Tibial nerve (tissue), 3 donors: ENCODE data around the gene RTP5.

Source experiments
- CTCF ChIP-seq, 5 experiments: fragments of 200-600 bp in 3 of 5; fragments of 450-650 bp in 2 of 5; sonication (generic) in 3 of 5; IDR thresholded peaks; one replicate each; pipeline ENCODE4 v1.5.1; 2016 to 2019; ENCODE audit warnings: antibody characterized with exemption in 5 of 5, mild to moderate bottlenecking in 3 of 5, moderate library complexity in 2 of 5
- POLR2A ChIP-seq, 2 donors: fragments of 450-650 bp; IDR thresholded peaks; one replicate each; pipeline ENCODE4 v1.6.1; 2017; ENCODE audit warnings: antibody characterized with exemption in 2 of 2, mild to moderate bottlenecking in 2 of 2, moderate library complexity in 2 of 2

GRCh38 chr2:241869087-241869961 is at the start of gene RTP5:
- no peak for TF ChIP-seq CTCF (IDR thresholded peaks at IDR 0.05)
- TF ChIP-seq POLR2A (IDR thresholded peaks at IDR 0.05): no peak
